NCI-H2081 (cell line): Measurements from ENCODE around the gene ALAD.
"Not testable (repeated sequence)": the region's sequence is repeated elsewhere in the genome, so short reads cannot be mapped to it uniquely, and the experiment has no call there.

ENCODE experiments used
- DNase-seq, 2 experiments: peaks; one replicate each; lab custom pipeline; 2025; lab: John Stamatoyannopoulos, UW

Gene ALAD

GRCh38 chr9:113398796-113399195, 2.3 kb downstream of the ALAD start:
- no peak for DNase-seq

- no peak for DNase-seq
These were observed 3.9 kb downstream of the ALAD start for GRCh38 chr9:113397203-113397631.

- DNase-seq = no peak
These were observed 5.9 kb downstream of the ALAD start for GRCh38 chr9:113395000-113395861.

- DNase-seq = no peak
These were observed 7.8 kb downstream of the ALAD start for GRCh38 chr9:113393281-113393680.

GRCh38 chr9:113391917-113392316, 9.2 kb downstream of the ALAD start:
- no peak for DNase-seq

GRCh38 chr9:113390192-113390960, 10.7 kb downstream of the ALAD start:
- no peak for DNase-seq

GRCh38 chr9:113389451-113389850, 11.6 kb downstream of the ALAD start:
- no peak for DNase-seq

GRCh38 chr9:113388833-113389232, 12.3 kb downstream of the ALAD start:
- no peak for DNase-seq

- no peak for DNase-seq
These were observed 13.4 kb downstream of the ALAD start for GRCh38 chr9:113387560-113388230.

GRCh38 chr9:113386571-113387393, 14.3 kb downstream of the ALAD start:
- DNase-seq = no peak

GRCh38 chr9:113381909-113382411, 19.1 kb downstream of the ALAD start:
- no peak for DNase-seq

- not testable (repeated sequence) for DNase-seq
These were observed 19.6 kb downstream of the ALAD start for GRCh38 chr9:113381441-113381840.

- no peak for DNase-seq
These were observed 20.2 kb downstream of the ALAD start for GRCh38 chr9:113380869-113381378.

- not testable (repeated sequence) for DNase-seq
These were observed 21.3 kb downstream of the ALAD start for GRCh38 chr9:113379829-113380210.

- DNase-seq = not testable (repeated sequence)
These were observed 21.8 kb downstream of the ALAD start for GRCh38 chr9:113379094-113379828.

GRCh38 chr9:113376634-113377567, 24.2 kb downstream of the ALAD start, which contains the start of gene HDHD3:
Gene HDHD3, minus strand, starts transcription at chr9:113376986. Its CDS starts 2,632 bp downstream, at chr9:113374354.
- peak; percentile 53 to 82 for DNase-seq

GRCh38 chr9:113375057-113376023, 25.7 kb downstream of the ALAD start:
- no peak for DNase-seq
